SU-DHL-6 (cell line): Measurements from ENCODE around the gene MARK1.

ENCODE experiments used
- H2AFZ ChIP-seq: fragments of 200-600 bp; sonication (generic); 2 replicates; pipeline ENCODE4 v1.6.1; 2014; ENCODE audit warnings: low read depth, mild to moderate bottlenecking, moderate library complexity, mixed read lengths, antibody characterized with exemption, low read length; ENCODE audit not compliant: severe bottlenecking
- H3F3A ChIP-seq: fragments of 200-600 bp; shearing (Covaris generic); 2 replicates; pipeline ENCODE4 v1.6.0; 2016; ENCODE audit warnings: antibody characterized with exemption, mild to moderate bottlenecking; ENCODE audit not compliant: insufficient read depth
- H3K27ac ChIP-seq: fragments of 200-600 bp; sonication (generic); 2 replicates; pipeline ENCODE4 v1.5.1; 2016; ENCODE audit warnings: low read depth, mild to moderate bottlenecking, low read length, moderate library complexity, mixed read lengths
- H3K27me3 ChIP-seq: fragments of 200-600 bp; sonication (generic), shearing (Covaris generic); 2 replicates; pipeline ENCODE4 v1.6.0; 2014; ENCODE audit warnings: mild to moderate bottlenecking, low read length
- H3K36me3 ChIP-seq: fragments of 200-600 bp; sonication (generic); 2 replicates; pipeline ENCODE4 v1.6.1; 2014; ENCODE audit warnings: mild to moderate bottlenecking, low read length, mixed read lengths
- H3K4me2 ChIP-seq: fragments of 300-600, 200-600 bp; shearing (Covaris generic), sonication (generic); 2 replicates; pipeline ENCODE4 v1.6.0; 2014; ENCODE audit warnings: low read length, low read depth, mild to moderate bottlenecking; ENCODE audit not compliant: poor library complexity, severe bottlenecking
- H3K4me3 ChIP-seq: fragments of 200-600 bp; sonication (generic); 2 replicates; pipeline ENCODE4 v1.5.1; 2014; ENCODE audit warnings: antibody characterized with exemption, low read length, mild to moderate bottlenecking, mixed read lengths; ENCODE audit not compliant: insufficient read depth, poor library complexity, severe bottlenecking
- H3K79me2 ChIP-seq: fragments of 200-600 bp; sonication (generic); 2 replicates; pipeline ENCODE4 v1.6.1; 2014; ENCODE audit warnings: mild to moderate bottlenecking, low read length, moderate library complexity; ENCODE audit not compliant: insufficient read depth
- H3K9ac ChIP-seq: fragments of 200-600 bp; sonication (generic); 2 replicates; pipeline ENCODE4 v1.7.0; 2014; ENCODE audit warnings: mild to moderate bottlenecking, low read length
- H3K9me2 ChIP-seq: fragments of 200-600 bp; sonication (generic); replicated peaks from 2 replicates; pipeline ENCODE4 v1.6.1; 2014; ENCODE audit warnings: low read length; ENCODE audit not compliant: insufficient read depth
- H3K9me3 ChIP-seq: fragments of 200-600 bp; sonication (generic); 2 replicates; pipeline ENCODE4 v1.6.1; 2014; ENCODE audit warnings: low read length, mixed read lengths; ENCODE audit not compliant: insufficient read depth
- H4K20me1 ChIP-seq: fragments of 200-600 bp; sonication (generic); 2 replicates; pipeline ENCODE4 v1.6.1; 2014; ENCODE audit warnings: low read depth, mild to moderate bottlenecking, antibody characterized with exemption, low read length, moderate library complexity, mixed read lengths
- EZH2phosphoT487 ChIP-seq: fragments of 200-600 bp; sonication (generic), shearing (Covaris generic); conservative IDR thresholded peaks from 2 replicates; pipeline ENCODE4 v1.6.1; 2018; ENCODE audit warnings: mild to moderate bottlenecking, antibody characterized with exemption, low read length, moderate library complexity, mixed read lengths
- TF ChIP-seq, protein P1 (sequence below): fragments of 200-600 bp; sonication (generic); IDR thresholded peaks from one replicate; pipeline ENCODE4 v1.5.1; 2017; ENCODE audit warnings: antibody characterized with exemption, mild to moderate bottlenecking, low read length, moderate library complexity; ENCODE audit not compliant: insufficient read depth, poor library complexity, severe bottlenecking

MARK1 gene

DNA sequence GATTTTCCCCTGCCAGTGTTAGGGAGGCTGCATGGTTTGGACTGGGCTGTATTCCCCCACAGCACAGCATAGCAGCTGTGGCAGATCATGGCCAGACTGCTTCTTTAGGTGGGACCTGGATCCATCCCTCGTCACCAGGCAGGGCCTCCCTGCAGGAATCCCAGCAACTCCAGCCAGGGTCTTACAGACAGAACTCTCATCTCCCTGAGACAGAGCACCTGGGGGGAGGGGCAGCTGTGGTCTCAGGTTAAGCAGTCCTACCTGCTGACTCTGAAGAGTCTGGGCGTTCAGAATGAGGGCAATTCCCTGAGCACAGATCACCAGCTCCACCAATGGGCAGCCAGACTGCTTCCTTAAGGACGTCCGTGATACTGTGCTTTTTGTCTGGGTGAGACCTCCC, 114.3 kb downstream of the MARK1 start:
- Histone ChIP-seq H3K9ac (no peak overlapping the region), H3K27ac (no peak overlapping the region), H4K20me1 (no peaks in the 10 kb centered on the region), H3F3A (no peaks in the 10 kb centered on the region), H2AFZ (no peak overlapping the region), H3K4me3 (no peak overlapping the region), H3K4me2 (no peak overlapping the region), H3K27me3 (no peaks in the 10 kb centered on the region), H3K79me2 (no peaks in the 10 kb centered on the region), H3K36me3 (no peaks in the 10 kb centered on the region), H3K9me3 (no peaks in the 10 kb centered on the region), H3K9me2 (no peaks in the 10 kb centered on the region)
- TF ChIP-seq EZH2phosphoT487: no peak
- TF ChIP-seq, protein P1, sequence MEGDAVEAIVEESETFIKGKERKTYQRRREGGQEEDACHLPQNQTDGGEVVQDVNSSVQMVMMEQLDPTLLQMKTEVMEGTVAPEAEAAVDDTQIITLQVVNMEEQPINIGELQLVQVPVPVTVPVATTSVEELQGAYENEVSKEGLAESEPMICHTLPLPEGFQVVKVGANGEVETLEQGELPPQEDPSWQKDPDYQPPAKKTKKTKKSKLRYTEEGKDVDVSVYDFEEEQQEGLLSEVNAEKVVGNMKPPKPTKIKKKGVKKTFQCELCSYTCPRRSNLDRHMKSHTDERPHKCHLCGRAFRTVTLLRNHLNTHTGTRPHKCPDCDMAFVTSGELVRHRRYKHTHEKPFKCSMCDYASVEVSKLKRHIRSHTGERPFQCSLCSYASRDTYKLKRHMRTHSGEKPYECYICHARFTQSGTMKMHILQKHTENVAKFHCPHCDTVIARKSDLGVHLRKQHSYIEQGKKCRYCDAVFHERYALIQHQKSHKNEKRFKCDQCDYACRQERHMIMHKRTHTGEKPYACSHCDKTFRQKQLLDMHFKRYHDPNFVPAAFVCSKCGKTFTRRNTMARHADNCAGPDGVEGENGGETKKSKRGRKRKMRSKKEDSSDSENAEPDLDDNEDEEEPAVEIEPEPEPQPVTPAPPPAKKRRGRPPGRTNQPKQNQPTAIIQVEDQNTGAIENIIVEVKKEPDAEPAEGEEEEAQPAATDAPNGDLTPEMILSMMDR: no peak

DNA sequence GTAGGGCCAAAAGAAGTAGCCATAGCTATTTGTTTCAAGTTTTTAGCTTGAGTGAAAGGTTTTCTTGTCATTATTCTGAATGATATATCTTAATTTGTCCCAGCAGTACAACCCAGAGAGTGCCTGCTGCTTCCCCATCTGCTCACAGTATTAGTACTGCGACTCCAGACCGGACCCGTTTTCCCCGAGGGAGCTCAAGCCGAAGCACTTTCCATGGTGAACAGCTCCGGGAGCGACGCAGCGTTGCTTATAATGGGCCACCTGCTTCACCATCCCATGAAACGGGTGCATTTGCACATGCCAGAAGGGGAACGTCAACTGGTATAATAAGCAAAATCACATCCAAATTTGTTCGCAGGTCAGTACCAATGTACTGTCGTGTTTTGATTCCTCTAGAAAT, 125.1 kb downstream of the MARK1 start:
- H3K4me2 ChIP-seq: no peak overlapping the region
- H3K4me3 ChIP-seq: no peak overlapping the region
- no peak overlapping the region for H2AFZ ChIP-seq
- H3K79me2 ChIP-seq: no peaks in the 10 kb centered on the region
- H3F3A ChIP-seq: no peaks in the 10 kb centered on the region
- no peaks in the 10 kb centered on the region for H3K9me2 ChIP-seq
- no peaks in the 10 kb centered on the region for H3K27me3 ChIP-seq
- H3K9me3 ChIP-seq: no peaks in the 10 kb centered on the region
- no peaks in the 10 kb centered on the region for H3K36me3 ChIP-seq
- H4K20me1 ChIP-seq: no peaks in the 10 kb centered on the region
- TF ChIP-seq, protein P1: no peak
- no peak for TF ChIP-seq EZH2phosphoT487
- no peak overlapping the region for H3K9ac ChIP-seq
- no peak overlapping the region for H3K27ac ChIP-seq

DNA sequence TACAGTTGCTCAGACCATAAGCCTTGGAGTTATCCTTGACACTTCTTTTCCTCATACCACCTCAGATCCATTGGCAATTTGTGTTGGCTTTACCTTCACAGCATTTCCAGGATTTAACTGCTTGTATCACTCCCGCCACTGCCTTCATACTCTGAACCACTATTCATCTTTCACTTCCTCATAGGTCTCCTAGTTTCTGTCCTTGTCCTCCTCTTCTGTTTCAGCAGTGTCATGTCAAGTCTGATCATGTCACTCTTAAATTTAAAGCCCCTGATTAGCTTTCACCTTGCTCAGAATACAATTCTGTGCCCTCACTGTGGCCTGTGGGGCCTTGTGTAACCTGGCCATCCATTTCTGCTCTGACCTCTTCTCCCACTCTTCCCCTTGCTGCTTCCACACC, 127.6 kb downstream of the MARK1 start:
- Histone ChIP-seq H3K27ac (no peak overlapping the region), H3F3A (no peaks in the 10 kb centered on the region), H3K36me3 (no peaks in the 10 kb centered on the region), H3K9ac (no peak overlapping the region), H3K79me2 (no peaks in the 10 kb centered on the region), H3K4me3 (no peak overlapping the region), H3K9me2 (no peaks in the 10 kb centered on the region), H4K20me1 (no peaks in the 10 kb centered on the region), H3K9me3 (no peaks in the 10 kb centered on the region), H3K27me3 (no peaks in the 10 kb centered on the region), H3K4me2 (no peak overlapping the region), H2AFZ (no peak overlapping the region)
- TF ChIP-seq, protein P1: no peak
- TF ChIP-seq EZH2phosphoT487: no peak
